ENCODE data around the gene TSPYL6. TPM values are rescaled to one million over a fixed set of nuclear protein-coding genes. Genes with fewer than 3 reads are reported as not detected.

TSPYL6 gene
- total RNA-seq, 2 donors from 2014 or later: not detected

Other genes starting within 250 kb of the TSPYL6 start
- 1 to 10 TPM; 4.9 to 7.5 TPM for gene ACYP2, start 140.6 kb downstream of the TSPYL6 start, total RNA-seq
- 10 to 100 TPM; 39.1 to 41.8 TPM for gene SPTBN1, start 200.1 kb upstream of the TSPYL6 start, total RNA-seq